RWPE1 (cell line): ENCODE results near the gene GRM8.
"Not testable (repeated sequence)": the region's sequence is repeated elsewhere in the genome, so short reads cannot be mapped to it uniquely, and the experiment has no call there.

Experiments used
- CTCF ChIA-PET: fragments of 350-600 bp; sonication (Branson Sonifier 250); formaldehyde crosslinking; extraction: SDS; loops from one replicate; lab custom pipeline; 2021; lab: Yijun Ruan, JAX
- POLR2A ChIA-PET: fragments of 400-600 bp; formaldehyde crosslinking; extraction: SDS; loops from one replicate; lab custom pipeline; 2020; ENCODE audit warnings: antibody characterized with exemption; ENCODE audit not compliant: low non-redundant PET; lab: Yijun Ruan, JAX
- DNase-seq: peaks from one replicate; pipeline ENCODE4 v3.0.0; 2012; ENCODE audit warnings: low spot score
- H3K27ac ChIP-seq: fragments of 450-650 bp; 2 replicates; pipeline ENCODE4 v1.5.1; 2017
- CTCF ChIP-seq: fragments of 450-650 bp; conservative IDR thresholded peaks from 2 replicates; pipeline ENCODE4 v1.5.1; 2017; ENCODE audit warnings: low read depth, mild to moderate bottlenecking

GRM8 gene

GRCh38 chr7:126685596-126685995 lies 567.1 kb downstream of the GRM8 start:
- ChIA-PET POLR2A (no interaction called here), CTCF (interaction anchor here (0.6 kb wide), 1 partner anchor 330 kb away, joined by 4 read pairs; no protein-coding TSS in a partner anchor)
- H3K27ac ChIP-seq: no peak overlapping the region
- TF ChIP-seq CTCF: no peak
- DNase-seq: no peak

- no peak for DNase-seq
- ChIA-PET CTCF (interaction anchor here (0.6 kb wide), 1 partner anchor 823 kb away, joined by 3 read pairs; no protein-coding TSS in a partner anchor), POLR2A (no interaction called here)
- no peak for TF ChIP-seq CTCF
- H3K27ac ChIP-seq: no peak overlapping the region
Measured at GRCh38 chr7:126685018-126685573, 567.6 kb downstream of the GRM8 start.

- CTCF ChIA-PET: interaction anchor here (0.6 kb wide), 1 partner anchor 107 kb away, joined by 3 read pairs; no protein-coding TSS in a partner anchor
- POLR2A ChIA-PET: no interaction called here
- no peak overlapping the region for H3K27ac ChIP-seq
- no peak for DNase-seq
- TF ChIP-seq CTCF: no peak
Measured at GRCh38 chr7:126682176-126682575, 570.6 kb downstream of the GRM8 start.

GRCh38 chr7:126668762-126669161 lies 584.0 kb downstream of the GRM8 start:
- H3K27ac ChIP-seq, POLR2A ChIA-PET, CTCF ChIA-PET, DNase-seq: not testable (repeated sequence)

- no peak overlapping the region for H3K27ac ChIP-seq
- POLR2A ChIA-PET: no interaction called here
- CTCF ChIA-PET: interaction anchor here (0.9 kb wide), 1 partner anchor 22 kb away, joined by 4 read pairs; no protein-coding TSS in a partner anchor
- DNase-seq: no peak
- no peak for TF ChIP-seq CTCF
Measured at GRCh38 chr7:126668367-126668752, 584.4 kb downstream of the GRM8 start.

GRCh38 chr7:126667742-126668366 lies 584.9 kb downstream of the GRM8 start:
- H3K27ac ChIP-seq: no peak overlapping the region
- DNase-seq: no peak
- TF ChIP-seq CTCF: no peak
- ChIA-PET CTCF (interaction anchor here (0.9 kb wide), 1 partner anchor 23 kb away, joined by 4 read pairs; no protein-coding TSS in a partner anchor), POLR2A (no interaction called here)

- ChIA-PET CTCF (interaction anchor here (0.7 kb wide), 1 partner anchor 16 kb away, joined by 4 read pairs; no protein-coding TSS in a partner anchor), POLR2A (no interaction called here)
- no peak overlapping the region for H3K27ac ChIP-seq
- no peak for DNase-seq
- TF ChIP-seq CTCF: no peak
Measured at GRCh38 chr7:126662856-126663255, 589.9 kb downstream of the GRM8 start.
